ENCODE data around the gene RNF186. TPM values are rescaled to one million over a fixed set of nuclear protein-coding genes. Genes with fewer than 3 reads are reported as not detected.
A peak's percentile ranks its signal among the peaks of the same experiment; 100 is the strongest.

Gene RNF186
- total RNA-seq, 1 donor from 2014 or later, result not detected

GRCh38 chr1:19831441-19831840, 16.4 kb upstream of the RNF186 start:
- H3K27me3 ChIP-seq (ENCODE audit: control insufficient read depth, insufficient read depth, low read length), result no peaks in the 10 kb centered on the region
- no peak for TF ChIP-seq CTCF (IDR thresholded peaks at IDR 0.05; ENCODE audit: insufficient read depth, low read length, poor library complexity, severe bottlenecking)
- peak; percentile 18 for DNase-seq (ENCODE audit: low read depth)
- H3K4me3 ChIP-seq (ENCODE audit: low read depth, low read length), result no peak overlapping the region
- H3K36me3 ChIP-seq (ENCODE audit: control insufficient read depth, insufficient read depth, low read length), result no peaks in the 10 kb centered on the region

- DNase-seq (ENCODE audit: low read depth), result no peak
- Histone ChIP-seq H3K36me3 (ENCODE audit: control insufficient read depth, insufficient read depth, low read length) (no peaks in the 10 kb centered on the region), H3K4me3 (ENCODE audit: low read depth, low read length) (no peak overlapping the region), H3K27me3 (ENCODE audit: control insufficient read depth, insufficient read depth, low read length) (no peaks in the 10 kb centered on the region)
- TF ChIP-seq CTCF (IDR thresholded peaks at IDR 0.05; ENCODE audit: insufficient read depth, low read length, poor library complexity, severe bottlenecking), result no peak
These were observed 13.5 kb upstream of the RNF186 start for GRCh38 chr1:19828546-19828945.

- no peak for TF ChIP-seq CTCF (IDR thresholded peaks at IDR 0.05; ENCODE audit: insufficient read depth, low read length, poor library complexity, severe bottlenecking)
These were observed 10.2 kb upstream of the RNF186 start for GRCh38 chr1:19825298-19825697.

GRCh38 chr1:19824541-19824940, 9.5 kb upstream of the RNF186 start:
- DNase-seq (ENCODE audit: low read depth), result no peak
- no peaks in the 10 kb centered on the region for H3K36me3 ChIP-seq (ENCODE audit: control insufficient read depth, insufficient read depth, low read length)

More at GRCh38 chr1:19825298-19825697, 10.2 kb upstream of the RNF186 start:
- DNase-seq (ENCODE audit: low read depth), result no peak
- Histone ChIP-seq H3K4me3 (ENCODE audit: low read depth, low read length) (no peak overlapping the region), H3K36me3 (ENCODE audit: control insufficient read depth, insufficient read depth, low read length) (no peaks in the 10 kb centered on the region), H3K27me3 (ENCODE audit: control insufficient read depth, insufficient read depth, low read length) (no peaks in the 10 kb centered on the region)

GRCh38 chr1:19824036-19824435, 9.0 kb upstream of the RNF186 start:
- TF ChIP-seq CTCF (IDR thresholded peaks at IDR 0.05; ENCODE audit: insufficient read depth, low read length, poor library complexity, severe bottlenecking), result no peak
- Histone ChIP-seq H3K36me3 (ENCODE audit: control insufficient read depth, insufficient read depth, low read length) (no peaks in the 10 kb centered on the region), H3K4me3 (ENCODE audit: low read depth, low read length) (no peak overlapping the region), H3K27me3 (ENCODE audit: control insufficient read depth, insufficient read depth, low read length) (no peaks in the 10 kb centered on the region)
- no peak for DNase-seq (ENCODE audit: low read depth)

More at GRCh38 chr1:19824541-19824940, 9.5 kb upstream of the RNF186 start:
- Histone ChIP-seq H3K4me3 (ENCODE audit: low read depth, low read length) (no peak overlapping the region), H3K27me3 (ENCODE audit: control insufficient read depth, insufficient read depth, low read length) (no peaks in the 10 kb centered on the region)
- TF ChIP-seq CTCF (IDR thresholded peaks at IDR 0.05; ENCODE audit: insufficient read depth, low read length, poor library complexity, severe bottlenecking), result no peak

GRCh38 chr1:19819701-19820100, 4.6 kb upstream of the RNF186 start:
- Histone ChIP-seq H3K36me3 (ENCODE audit: control insufficient read depth, insufficient read depth, low read length) (no peaks in the 10 kb centered on the region), H3K27me3 (ENCODE audit: control insufficient read depth, insufficient read depth, low read length) (no peaks in the 10 kb centered on the region), H3K4me3 (ENCODE audit: low read depth, low read length) (no peak overlapping the region)
- DNase-seq (ENCODE audit: low read depth), result no peak
- TF ChIP-seq CTCF (IDR thresholded peaks at IDR 0.05; ENCODE audit: insufficient read depth, low read length, poor library complexity, severe bottlenecking), result no peak

Data from kidney epithelial cell (primary cell).